ENCODE data around the gene DYDC1.

DNA sequence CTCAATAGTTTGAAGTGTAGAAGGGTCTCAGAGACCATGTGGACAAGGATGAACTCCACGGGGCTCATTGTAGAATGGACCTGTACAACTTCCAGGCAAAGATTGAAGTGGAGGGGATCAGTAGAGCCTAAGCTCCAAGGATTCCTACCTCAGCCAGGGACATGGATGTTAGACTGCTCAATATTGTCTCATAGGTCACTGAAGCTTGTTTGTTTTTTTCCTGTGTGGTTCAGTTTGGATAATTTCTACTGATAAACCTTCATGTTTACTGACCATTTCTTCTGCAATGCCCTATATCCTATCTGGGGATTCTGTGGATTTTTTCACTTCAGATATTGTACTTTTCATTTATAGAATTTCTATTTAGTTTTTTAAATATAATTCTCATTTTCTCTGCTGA lies 9.0 kb upstream of the DYDC1 start:
- TF ChIP-seq CTCF (IDR thresholded peaks at IDR 0.05): no peak
- no peak for TF ChIP-seq POLR2A (IDR thresholded peaks at IDR 0.05)

All from thyroid gland (tissue), 4 donors.